ACC112 (cell line): ENCODE measurements around the gene OR2B6.

ENCODE experiments used
- H2AFZ ChIP-seq: fragments of 200-600 bp; sonication (generic); one replicate; pipeline ENCODE4 v1.6.0; 2017; ENCODE audit warnings: antibody characterized with exemption, low read length; ENCODE audit not compliant: unreplicated experiment
- H3K27ac ChIP-seq: fragments of 200-600 bp; sonication (generic); 2 replicates; pipeline ENCODE4 v1.5.1; 2014; ENCODE audit warnings: low read depth, mild to moderate bottlenecking, antibody characterized with exemption, low read length, moderate library complexity
- H3K27me3 ChIP-seq: fragments of 200-600 bp; sonication (generic); 2 replicates; pipeline ENCODE4 v1.6.1; 2014; ENCODE audit warnings: mild to moderate bottlenecking, antibody characterized with exemption, low read length, moderate library complexity, mixed read lengths; ENCODE audit not compliant: insufficient read depth
- H3K36me3 ChIP-seq: fragments of 200-600 bp; sonication (generic); 2 replicates; pipeline ENCODE4 v1.6.1; 2016; ENCODE audit warnings: mild to moderate bottlenecking, antibody characterized with exemption, low read length, moderate library complexity, mixed read lengths; ENCODE audit not compliant: insufficient read depth
- H3K4me1 ChIP-seq: fragments of 200-600 bp; sonication (generic); one replicate; pipeline ENCODE4 v1.6.1; 2016; ENCODE audit warnings: low read length, mixed read lengths; ENCODE audit not compliant: insufficient read depth, unreplicated experiment, control insufficient read depth
- H3K4me3 ChIP-seq: fragments of 200-600 bp; sonication (generic); 2 replicates; pipeline ENCODE4 v1.5.1; 2014; ENCODE audit warnings: mild to moderate bottlenecking, low read depth, low read length
- H3K79me2 ChIP-seq: fragments of 200-600 bp; sonication (generic); one replicate; pipeline ENCODE4 v1.6.0; 2016; ENCODE audit warnings: low read length; ENCODE audit not compliant: control insufficient read depth, unreplicated experiment, insufficient read depth

The OR2B6 gene

DNA sequence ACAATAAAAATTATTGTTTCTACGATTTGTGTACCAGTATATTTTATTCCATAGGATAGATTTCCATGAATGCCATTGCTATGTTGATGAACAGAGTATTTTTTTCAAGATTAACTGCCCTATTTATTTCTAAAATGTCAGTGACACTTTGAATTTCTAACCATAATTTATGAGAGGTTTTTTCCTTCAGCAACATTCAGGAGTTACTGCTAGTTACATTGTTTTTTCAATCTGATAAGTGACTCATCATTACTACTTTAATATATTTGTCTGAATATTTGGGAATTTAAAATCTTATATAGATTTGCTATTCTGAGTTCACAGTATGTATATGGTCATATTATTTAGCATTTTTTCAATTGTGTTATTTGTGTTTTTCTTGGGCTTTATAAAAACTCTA is 6.0 kb upstream of the OR2B6 start:
- no peak overlapping the region for H2AFZ ChIP-seq
- H3K4me3 ChIP-seq = no peak overlapping the region
- H3K36me3 ChIP-seq = no peaks in the 10 kb centered on the region
- peaks cover 8% of the 10 kb centered on the region; the same call in 1 of the 2 replicates for H3K27me3 ChIP-seq
- no peaks in the 10 kb centered on the region for H3K79me2 ChIP-seq
- no peaks in the 10 kb centered on the region for H3K4me1 ChIP-seq
- H3K27ac ChIP-seq = no peak overlapping the region

DNA sequence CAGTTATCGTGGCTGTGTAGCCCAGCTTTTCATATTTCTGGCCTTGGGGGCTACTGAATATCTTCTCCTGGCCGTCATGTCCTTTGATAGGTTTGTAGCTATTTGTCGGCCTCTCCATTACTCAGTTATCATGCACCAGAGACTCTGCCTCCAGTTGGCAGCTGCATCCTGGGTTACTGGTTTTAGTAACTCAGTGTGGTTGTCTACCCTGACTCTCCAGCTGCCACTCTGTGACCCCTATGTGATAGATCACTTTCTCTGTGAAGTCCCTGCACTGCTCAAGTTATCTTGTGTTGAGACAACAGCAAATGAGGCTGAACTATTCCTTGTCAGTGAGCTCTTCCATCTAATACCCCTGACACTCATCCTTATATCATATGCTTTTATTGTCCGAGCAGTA is 475 bp downstream of the OR2B6 start:
- H3K36me3 ChIP-seq = no peaks in the 10 kb centered on the region
- no peaks in the 10 kb centered on the region for H3K79me2 ChIP-seq
- H3K4me3 ChIP-seq = no peak overlapping the region
- no peak overlapping the region for H2AFZ ChIP-seq
- no peak overlapping the region for H3K27ac ChIP-seq
- no peaks in the 10 kb centered on the region for H3K4me1 ChIP-seq
- no peaks in the 10 kb centered on the region for H3K27me3 ChIP-seq

DNA sequence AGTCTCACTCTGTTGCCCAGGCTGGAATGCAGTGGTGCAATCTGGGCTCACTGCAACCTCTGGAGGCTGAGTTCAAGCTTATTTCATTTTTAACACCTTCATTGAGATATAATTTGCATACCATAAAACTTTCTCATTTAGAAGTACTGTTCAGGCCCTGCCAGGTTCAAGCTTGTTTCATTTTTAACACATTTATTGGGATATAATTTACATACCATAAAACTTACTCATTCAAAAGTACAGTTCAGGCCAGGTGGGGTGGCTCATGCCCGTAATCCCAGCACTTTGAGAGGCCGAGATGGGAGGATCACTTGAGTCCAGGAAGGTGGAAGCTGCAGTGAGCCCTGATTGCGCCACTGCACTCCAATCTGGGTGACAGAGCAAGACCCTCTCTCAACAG is 5.5 kb downstream of the OR2B6 start:
- no peak overlapping the region for H2AFZ ChIP-seq
- H3K27me3 ChIP-seq = no peaks in the 10 kb centered on the region; the same call in 1 of the 2 replicates
- no peaks in the 10 kb centered on the region for H3K4me1 ChIP-seq
- no peaks in the 10 kb centered on the region for H3K79me2 ChIP-seq
- no peak overlapping the region for H3K4me3 ChIP-seq
- H3K36me3 ChIP-seq = no peaks in the 10 kb centered on the region
- no peak overlapping the region for H3K27ac ChIP-seq

DNA sequence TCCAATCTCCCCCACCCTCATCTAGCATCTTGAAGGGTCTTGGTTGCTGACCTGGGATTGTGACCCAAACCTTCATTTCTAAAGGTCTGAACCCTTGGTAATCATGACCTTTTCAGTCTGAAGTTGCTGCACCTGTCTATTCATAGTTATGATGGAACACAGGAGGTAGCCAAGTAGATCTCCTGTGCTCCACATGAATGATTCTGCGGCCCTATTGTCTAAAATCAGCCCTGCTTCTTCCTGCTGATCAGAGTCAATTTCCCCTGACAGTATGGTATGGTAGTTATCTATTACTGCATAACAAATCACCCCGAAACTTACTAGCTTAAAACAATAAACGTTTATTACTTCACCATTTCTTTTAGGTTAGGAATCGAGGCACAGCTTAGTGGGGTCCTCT is 9.0 kb downstream of the OR2B6 start:
- H3K4me1 ChIP-seq = no peaks in the 10 kb centered on the region
- no peak overlapping the region for H3K27ac ChIP-seq
- no peaks in the 10 kb centered on the region for H3K79me2 ChIP-seq
- no peaks in the 10 kb centered on the region for H3K36me3 ChIP-seq
- no peak overlapping the region for H3K4me3 ChIP-seq
- peaks cover 12% of the 10 kb centered on the region for H3K27me3 ChIP-seq
- H2AFZ ChIP-seq = no peak overlapping the region

DNA sequence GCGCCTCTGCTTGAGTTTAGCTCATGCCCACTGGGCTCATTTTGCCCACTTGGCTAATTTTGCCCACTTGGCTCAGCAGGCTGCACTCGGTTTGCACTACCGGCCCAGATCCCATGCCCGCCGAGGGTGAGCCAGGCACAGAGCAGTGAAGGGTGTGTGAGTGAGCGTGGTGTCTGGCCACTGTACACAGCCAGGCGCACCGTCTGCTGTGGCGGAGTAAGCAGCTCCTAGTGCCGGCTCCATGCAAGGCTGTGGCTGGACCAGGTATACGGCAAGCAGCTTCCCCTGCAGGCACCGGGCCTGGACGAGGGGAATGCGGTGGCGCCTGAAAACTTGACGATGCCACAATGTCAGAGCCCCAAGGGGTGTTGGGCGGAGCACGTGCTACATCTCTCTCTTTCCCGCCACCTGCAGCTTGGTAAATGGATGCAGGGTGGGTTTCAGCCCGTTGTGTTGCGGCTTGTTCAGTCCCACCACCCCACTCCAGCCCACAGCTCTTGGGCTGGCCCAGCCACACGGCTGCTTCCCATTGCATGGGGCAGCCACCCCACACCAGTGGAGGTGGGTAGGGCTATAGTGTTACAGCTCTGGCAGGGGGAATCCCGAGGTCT is 9.9 kb downstream of the OR2B6 start:
- H3K27me3 ChIP-seq = peaks cover 12% of the 10 kb centered on the region
- H3K36me3 ChIP-seq = no peaks in the 10 kb centered on the region
- H3K4me3 ChIP-seq = no peak overlapping the region
- H3K79me2 ChIP-seq = no peaks in the 10 kb centered on the region
- H2AFZ ChIP-seq = no peak overlapping the region
- H3K27ac ChIP-seq = no peak overlapping the region
- H3K4me1 ChIP-seq = no peaks in the 10 kb centered on the region

DNA sequence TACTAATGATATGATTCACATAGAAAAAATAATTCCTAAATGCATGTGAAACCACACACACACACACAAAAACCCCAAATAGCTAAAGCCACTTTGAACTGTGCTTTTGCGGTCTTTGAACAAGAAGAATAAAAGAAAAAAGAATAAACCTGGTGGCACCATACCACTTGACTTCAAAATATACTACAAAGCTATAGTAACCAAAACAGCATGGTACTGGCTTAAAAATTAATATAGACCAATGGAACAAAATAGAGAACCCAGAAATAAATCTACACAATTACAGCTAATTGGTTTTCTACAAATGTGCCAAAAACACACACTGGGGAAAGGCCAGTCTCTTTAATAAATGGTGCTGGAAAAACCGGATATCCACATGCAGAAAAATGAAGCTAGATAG is 13.4 kb downstream of the OR2B6 start:
- no peaks in the 10 kb centered on the region for H3K36me3 ChIP-seq
- H2AFZ ChIP-seq = no peak overlapping the region
- H3K79me2 ChIP-seq = no peaks in the 10 kb centered on the region
- H3K27me3 ChIP-seq = peaks cover 18% of the 10 kb centered on the region
- no peaks in the 10 kb centered on the region for H3K4me1 ChIP-seq
- no peak overlapping the region for H3K4me3 ChIP-seq
- no peak overlapping the region for H3K27ac ChIP-seq

DNA sequence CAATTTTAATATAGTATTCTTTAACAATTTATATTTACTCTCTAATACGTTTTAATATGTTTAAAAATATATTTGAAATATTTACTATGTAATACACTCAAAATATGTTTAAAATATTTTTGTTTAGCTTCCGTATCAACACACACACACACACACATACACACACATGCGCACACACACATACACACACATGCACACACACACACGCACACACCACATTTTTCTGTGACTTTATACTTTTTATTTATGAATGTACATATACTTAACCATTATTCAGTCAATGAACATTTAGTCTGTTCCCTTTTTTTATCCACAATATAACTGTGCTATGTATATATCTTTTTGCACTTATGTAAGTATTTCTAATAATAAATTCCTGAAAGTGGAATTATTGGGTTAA is 15.7 kb downstream of the OR2B6 start:
- H3K27ac ChIP-seq = no peak overlapping the region
- peaks cover 32% of the 10 kb centered on the region for H3K27me3 ChIP-seq
- no peak overlapping the region for H2AFZ ChIP-seq
- no peaks in the 10 kb centered on the region for H3K79me2 ChIP-seq
- no peak overlapping the region for H3K4me3 ChIP-seq
- H3K4me1 ChIP-seq = no peaks in the 10 kb centered on the region
- H3K36me3 ChIP-seq = no peaks in the 10 kb centered on the region

DNA sequence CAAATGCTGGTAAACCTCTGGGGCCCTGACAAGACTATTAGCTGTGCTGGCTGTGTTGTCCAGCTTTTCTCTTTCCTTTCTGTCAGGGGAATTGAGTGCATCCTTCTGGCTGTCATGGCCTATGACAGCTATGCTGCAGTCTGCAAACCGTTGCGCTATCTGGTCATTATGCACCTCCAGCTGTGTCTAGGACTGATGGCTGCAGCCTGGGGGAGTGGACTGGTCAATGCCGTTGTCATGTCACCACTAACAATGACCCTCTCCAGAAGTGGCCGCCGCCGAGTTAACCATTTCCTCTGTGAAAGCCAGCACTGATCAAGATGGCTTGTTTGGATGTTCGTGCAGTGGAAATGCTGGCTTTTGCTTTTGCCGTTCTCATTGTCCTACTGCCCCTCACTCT is 20.3 kb downstream of the OR2B6 start:
- no peaks in the 10 kb centered on the region for H3K79me2 ChIP-seq
- H3K4me1 ChIP-seq = no peaks in the 10 kb centered on the region
- H2AFZ ChIP-seq = no peak overlapping the region
- no peak overlapping the region for H3K27ac ChIP-seq
- H3K4me3 ChIP-seq = no peak overlapping the region
- H3K36me3 ChIP-seq = no peaks in the 10 kb centered on the region
- peaks cover 25% of the 10 kb centered on the region for H3K27me3 ChIP-seq

DNA sequence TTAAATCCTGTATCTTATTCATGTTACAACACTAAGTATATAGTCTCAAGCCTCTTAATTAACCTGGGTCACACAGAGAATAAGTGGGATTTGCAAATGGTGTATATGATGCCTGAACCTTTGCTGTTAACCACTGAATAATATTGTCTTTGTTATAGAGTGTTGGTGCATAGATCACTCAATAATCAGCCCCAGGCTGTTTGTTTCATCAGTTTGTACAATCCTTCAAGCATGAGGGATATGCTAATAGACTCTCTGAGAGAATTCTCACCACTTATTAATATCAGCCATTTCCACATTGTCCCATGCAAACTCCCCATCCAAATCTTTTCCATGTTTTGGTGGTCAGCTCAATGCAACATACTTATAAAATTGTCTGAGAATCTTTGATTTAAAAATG is 21.7 kb downstream of the OR2B6 start:
- Histone ChIP-seq H2AFZ (no peak overlapping the region), H3K27me3 (peaks cover 25% of the 10 kb centered on the region), H3K36me3 (no peaks in the 10 kb centered on the region), H3K79me2 (no peaks in the 10 kb centered on the region), H3K4me1 (no peaks in the 10 kb centered on the region), H3K4me3 (no peak overlapping the region), H3K27ac (no peak overlapping the region)

DNA sequence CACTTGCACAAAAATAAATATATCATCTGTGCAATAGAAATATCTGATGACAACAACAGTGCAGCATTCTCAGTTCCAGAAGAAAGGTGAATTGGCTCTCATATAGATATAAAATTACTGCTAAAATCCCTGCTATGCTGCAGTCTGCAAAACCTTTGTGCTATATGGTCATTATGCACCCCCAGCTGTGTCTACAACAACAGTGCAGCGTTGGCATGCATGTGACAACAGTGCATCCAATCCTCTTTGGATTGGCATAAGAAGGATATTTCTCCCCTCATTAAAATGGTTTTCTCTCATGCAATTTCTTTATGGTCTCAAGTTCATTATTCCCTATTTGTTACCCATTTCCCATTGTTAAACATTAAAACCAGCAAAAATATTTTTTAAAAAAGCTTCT is 23.1 kb downstream of the OR2B6 start:
- H3K4me3 ChIP-seq = no peak overlapping the region
- H3K27ac ChIP-seq = no peak overlapping the region
- no peaks in the 10 kb centered on the region for H3K4me1 ChIP-seq
- H3K27me3 ChIP-seq = peaks cover 20% of the 10 kb centered on the region
- H2AFZ ChIP-seq = no peak overlapping the region
- H3K79me2 ChIP-seq = no peaks in the 10 kb centered on the region
- H3K36me3 ChIP-seq = no peaks in the 10 kb centered on the region

DNA sequence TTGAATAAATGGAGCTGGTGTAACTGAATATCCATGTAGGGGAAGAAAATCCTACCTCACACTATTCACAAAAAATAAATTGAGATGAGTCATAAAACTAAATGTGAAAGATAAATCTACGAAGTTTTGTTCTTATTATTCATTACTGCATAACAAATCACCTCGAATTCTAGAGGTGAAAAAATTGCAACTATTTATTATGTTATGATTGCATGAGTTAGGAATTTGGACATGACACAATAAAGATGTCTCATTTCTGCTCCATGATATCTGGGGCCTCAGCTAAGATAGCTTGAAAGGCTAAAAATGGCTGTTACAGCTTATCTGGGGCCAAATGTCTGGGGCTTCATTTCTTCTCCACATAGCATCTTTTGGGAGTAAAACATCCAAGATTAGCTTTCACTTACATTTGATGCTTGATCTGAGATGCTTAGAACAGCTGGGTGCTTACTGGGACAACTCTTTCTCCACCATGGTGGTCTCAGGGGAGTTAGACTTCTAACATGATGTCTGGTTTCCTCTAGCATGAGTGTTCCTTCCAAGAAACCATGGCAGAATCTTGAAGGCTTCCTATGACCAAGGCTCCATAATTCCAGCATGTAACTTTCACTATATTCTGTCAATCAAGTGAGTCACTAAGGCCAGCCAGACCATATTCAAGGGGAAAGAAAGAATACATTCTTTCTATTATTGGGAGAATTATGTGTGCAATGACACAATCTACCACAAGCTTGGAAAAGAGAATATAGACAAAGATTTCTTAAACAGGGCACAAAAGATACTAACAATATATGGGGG is 30.1 kb downstream of the OR2B6 start:
- 0 out of 2 replicates have a peak, but pooled peaks cover 6% of the 10 kb centered on the region for H3K27me3 ChIP-seq

More for the DNA sequence above, 30.1 kb downstream of the OR2B6 start:
- Histone ChIP-seq H3K4me3 (peak overlapping the region; percentile 39; the same call in 1 of the 2 replicates), H3K27ac (peak overlapping the region; percentile 75), H3K36me3 (no peaks in the 10 kb centered on the region), H3K4me1 (peaks cover 12% of the 10 kb centered on the region), H3K79me2 (no peaks in the 10 kb centered on the region), H2AFZ (peak overlapping the region; percentile 49)
